ENCODE data around the gene RPP14. TPM values are rescaled to one million over a fixed set of nuclear protein-coding genes. Genes with fewer than 3 reads are reported as not detected.

RPP14 gene
- total RNA-seq, 2 experiments from 2014 or later = 12.8 to 20.3 TPM

DNA sequence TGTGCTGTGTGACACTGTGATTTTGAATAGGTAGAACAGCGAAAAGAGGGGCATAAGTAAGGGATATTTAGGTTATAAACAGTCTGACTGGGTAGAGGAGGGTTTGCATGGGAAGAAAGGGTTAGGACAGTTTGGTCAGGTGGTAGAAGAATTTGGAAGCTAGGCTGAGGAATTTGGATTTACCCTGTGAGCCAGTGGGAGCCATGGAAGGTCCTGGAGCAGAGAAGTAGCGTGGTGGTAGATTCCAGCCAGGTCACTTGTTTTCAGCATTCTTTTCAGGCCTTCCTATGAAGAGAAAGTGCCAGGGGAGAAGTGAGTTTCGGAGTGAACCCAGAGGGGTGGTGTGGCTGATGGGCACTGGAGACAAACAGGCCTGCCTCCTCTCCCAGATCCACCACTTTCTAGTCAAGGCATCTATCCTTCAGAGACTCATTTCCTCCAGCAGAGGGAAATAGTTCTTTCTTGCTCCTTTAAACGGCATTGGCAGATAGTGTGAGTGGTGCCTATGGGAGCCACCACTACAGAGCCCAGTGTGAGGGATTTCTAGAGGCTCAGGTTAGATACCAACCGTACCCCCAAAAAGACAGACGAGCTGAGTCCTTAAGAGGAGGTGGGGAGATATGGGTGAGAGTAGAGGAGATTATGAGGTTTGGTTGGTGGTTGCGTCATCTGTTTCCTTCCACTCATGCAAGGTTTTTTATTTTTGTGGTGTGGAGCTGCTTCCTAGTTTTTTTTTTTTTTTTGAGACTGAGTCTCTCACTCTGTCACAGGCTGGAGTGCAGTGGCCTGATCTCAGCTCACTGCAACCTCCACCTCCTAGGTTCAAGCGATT, 47.9 kb downstream of the RPP14 start:
- no peaks in the 10 kb centered on the region for H4K20me1 ChIP-seq (ENCODE audit: insufficient read depth, low read length)
- peaks cover 84% of the 10 kb centered on the region for H3K79me2 ChIP-seq (ENCODE audit: insufficient read depth, low read depth, low read length)
- H3K4me3 ChIP-seq (ENCODE audit: low read depth, low read length, poor library complexity, severe bottlenecking) = peak overlapping the region; percentile 62
- TF ChIP-seq, protein P1, sequence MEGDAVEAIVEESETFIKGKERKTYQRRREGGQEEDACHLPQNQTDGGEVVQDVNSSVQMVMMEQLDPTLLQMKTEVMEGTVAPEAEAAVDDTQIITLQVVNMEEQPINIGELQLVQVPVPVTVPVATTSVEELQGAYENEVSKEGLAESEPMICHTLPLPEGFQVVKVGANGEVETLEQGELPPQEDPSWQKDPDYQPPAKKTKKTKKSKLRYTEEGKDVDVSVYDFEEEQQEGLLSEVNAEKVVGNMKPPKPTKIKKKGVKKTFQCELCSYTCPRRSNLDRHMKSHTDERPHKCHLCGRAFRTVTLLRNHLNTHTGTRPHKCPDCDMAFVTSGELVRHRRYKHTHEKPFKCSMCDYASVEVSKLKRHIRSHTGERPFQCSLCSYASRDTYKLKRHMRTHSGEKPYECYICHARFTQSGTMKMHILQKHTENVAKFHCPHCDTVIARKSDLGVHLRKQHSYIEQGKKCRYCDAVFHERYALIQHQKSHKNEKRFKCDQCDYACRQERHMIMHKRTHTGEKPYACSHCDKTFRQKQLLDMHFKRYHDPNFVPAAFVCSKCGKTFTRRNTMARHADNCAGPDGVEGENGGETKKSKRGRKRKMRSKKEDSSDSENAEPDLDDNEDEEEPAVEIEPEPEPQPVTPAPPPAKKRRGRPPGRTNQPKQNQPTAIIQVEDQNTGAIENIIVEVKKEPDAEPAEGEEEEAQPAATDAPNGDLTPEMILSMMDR (conservative IDR thresholded peaks at IDR 0.05; ENCODE audit: low read length) = peak; percentile 35; the same call in 1 of the 2 replicates
- TF ChIP-seq EZH2phosphoT487 (IDR thresholded peaks at IDR 0.05; ENCODE audit: borderline replicate concordance, low read depth, low read length) = no peak
- intact Hi-C loops (cut with micrococcal nuclease; ENCODE audit: unreplicated experiment) = no loop called here
- no peaks in the 10 kb centered on the region for H3K9me3 ChIP-seq (ENCODE audit: low read length)
- H3K4me2 ChIP-seq (ENCODE audit: low read length) = peak overlapping the region; percentile 85
- H2AFZ ChIP-seq (ENCODE audit: low read length) = no peak overlapping the region
- peaks cover 96% of the 10 kb centered on the region for H3K4me1 ChIP-seq (ENCODE audit: insufficient read depth, low read length, poor library complexity, severe bottlenecking)
- DNase-seq (ENCODE audit: low spot score) = peak; percentile 79
- H3K36me3 ChIP-seq (ENCODE audit: insufficient read depth, low read length) = peaks cover 50% of the 10 kb centered on the region
- CTCF ChIA-PET (ENCODE audit: unreplicated experiment) = interaction anchor here (0.5 to 1.3 kb wide), 3 partner anchors 18 to 21 kb away, joined by 3 to 5 read pairs (median 3); no protein-coding TSS in a partner anchor
- POLR2A ChIA-PET = interaction anchor here (0.6 to 13.7 kb wide), 10 partner anchors 12 to 180 kb away, joined by 3 to 711 read pairs (median 4); partner anchors contain the start of genes HTD2, PXK and RPP14
- H3K9me2 ChIP-seq (ENCODE audit: insufficient read depth, low read length) = no peaks in the 10 kb centered on the region
- BruUV-seq (replicated peaks) = TSS peak; percentile 92
- peak overlapping the region; percentile 99 for H3K27ac ChIP-seq (ENCODE audit: low read depth, low read length, poor library complexity, severe bottlenecking)

GRCh38 chr3:58355179-58355578, 49.1 kb downstream of the RPP14 start:
- Histone ChIP-seq H3K9me2 (ENCODE audit: insufficient read depth, low read length) (no peaks in the 10 kb centered on the region), H3K79me2 (ENCODE audit: insufficient read depth, low read depth, low read length) (peaks cover 95% of the 10 kb centered on the region), H2AFZ (ENCODE audit: low read length) (no peak overlapping the region), H3K9me3 (ENCODE audit: low read length) (no peaks in the 10 kb centered on the region), H3K4me3 (ENCODE audit: low read depth, low read length, poor library complexity, severe bottlenecking) (peak overlapping the region; percentile 62), H3K36me3 (ENCODE audit: insufficient read depth, low read length) (peaks cover 59% of the 10 kb centered on the region), H3K4me1 (ENCODE audit: insufficient read depth, low read length, poor library complexity, severe bottlenecking) (peaks cover 85% of the 10 kb centered on the region), H3K4me2 (ENCODE audit: low read length) (peak overlapping the region; percentile 85), H3K27ac (ENCODE audit: low read depth, low read length, poor library complexity, severe bottlenecking) (peak overlapping the region; percentile 99), H4K20me1 (ENCODE audit: insufficient read depth, low read length) (no peaks in the 10 kb centered on the region)
- no peak for TF ChIP-seq EZH2phosphoT487 (IDR thresholded peaks at IDR 0.05; ENCODE audit: borderline replicate concordance, low read depth, low read length)
- TF ChIP-seq, protein P1 (conservative IDR thresholded peaks at IDR 0.05; ENCODE audit: low read length) = no peak
- peak; percentile 89 for DNase-seq (ENCODE audit: low spot score)
- ChIA-PET POLR2A (interaction anchor here (0.6 to 13.7 kb wide), 4 partner anchors 11 to 46 kb away, joined by 4 to 711 read pairs (median 14); partner anchors contain the start of gene PXK), CTCF (ENCODE audit: unreplicated experiment) (interaction anchor here (0.6 to 1.1 kb wide), 4 partner anchors 14 to 49 kb away, joined by 3 to 6 read pairs (median 4); partner anchors contain the start of genes HTD2 and RPP14)
- intact Hi-C loops (cut with micrococcal nuclease; ENCODE audit: unreplicated experiment) = no loop called here
- TSS peak; percentile 9 for BruUV-seq (replicated peaks)

Measured in OCI-LY7 (cell line).